ENCODE data around the gene VAT1L.

- TF ChIP-seq CTCF (IDR thresholded peaks at IDR 0.05) (no peak), POLR2A (IDR thresholded peaks at IDR 0.05; ENCODE audit: low read depth) (no peak)
Observed at GRCh38 chr16:77781091-77781490, 7.3 kb upstream of the VAT1L start.
